Kidney glomerular epithelial cell (primary cell): ENCODE data around the gene ANKRD45.
"Not testable (repeated sequence)": the region's sequence is repeated elsewhere in the genome, so short reads cannot be mapped to it uniquely, and the experiment has no call there.

Source experiments
- DNase-seq: peaks from one replicate; lab custom pipeline; 2025; lab: John Stamatoyannopoulos, UW

ANKRD45 gene

DNA sequence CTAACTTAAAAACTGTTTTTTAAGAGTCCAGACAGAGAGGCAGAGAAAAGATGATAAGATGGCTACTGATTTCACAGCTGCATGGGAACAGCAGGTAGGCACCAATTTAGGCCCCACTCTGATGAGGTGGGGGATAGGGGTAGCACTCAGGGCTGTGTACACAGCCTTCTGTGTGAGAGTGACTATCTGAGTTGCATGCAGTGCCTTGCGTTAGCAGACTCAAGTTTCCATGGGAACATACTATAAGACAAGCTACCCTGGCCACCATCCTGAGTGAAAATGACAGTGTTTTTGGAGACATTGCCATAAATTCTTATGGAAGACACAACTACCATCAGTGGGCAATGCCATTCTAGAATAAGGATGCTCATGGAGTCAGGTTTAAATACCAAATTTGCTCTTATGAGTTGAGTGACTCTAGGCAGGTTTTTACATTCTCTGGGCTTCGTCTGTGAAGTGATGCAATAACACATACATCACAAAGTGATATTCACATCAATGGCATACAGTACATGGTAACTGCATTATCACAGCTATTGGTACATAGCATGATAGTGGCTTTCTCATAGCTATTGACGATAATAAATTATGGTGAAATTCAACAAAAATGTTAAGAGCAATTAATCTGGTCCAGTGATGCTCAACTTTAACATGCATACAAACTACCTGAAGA lies 97.3 kb downstream of the ANKRD45 start:
- DNase-seq, result no peak

GRCh38 chr1:173570370-173571007 lies 99.2 kb downstream of the ANKRD45 start:
- DNase-seq, result no peak

DNA sequence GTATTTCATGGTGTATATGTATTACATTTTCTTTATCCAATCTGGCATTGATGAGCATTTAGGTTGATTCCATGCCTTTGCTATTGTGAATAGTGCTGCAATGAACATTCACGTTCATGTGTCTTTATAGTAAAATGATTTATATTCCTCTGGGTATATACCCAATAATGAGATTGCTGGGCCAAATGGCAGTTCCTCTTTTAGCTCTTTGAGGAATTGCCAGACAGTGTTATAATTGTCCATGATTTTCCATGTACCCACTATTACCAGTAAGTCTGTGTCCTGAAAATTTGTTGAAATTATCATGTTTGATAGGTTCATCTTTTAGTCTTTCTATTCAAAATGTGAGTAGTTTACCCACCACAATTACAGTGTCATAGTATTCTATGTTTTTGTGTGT lies 101.2 kb downstream of the ANKRD45 start:
- DNase-seq, result no peak

- DNase-seq, result not testable (repeated sequence)
Observed at GRCh38 chr1:173563846-173564245, 105.8 kb downstream of the ANKRD45 start.

GRCh38 chr1:173562813-173563212 lies 106.8 kb downstream of the ANKRD45 start:
- DNase-seq, result no peak

GRCh38 chr1:173561263-173561662 lies 108.4 kb downstream of the ANKRD45 start:
- DNase-seq, result no peak

DNA sequence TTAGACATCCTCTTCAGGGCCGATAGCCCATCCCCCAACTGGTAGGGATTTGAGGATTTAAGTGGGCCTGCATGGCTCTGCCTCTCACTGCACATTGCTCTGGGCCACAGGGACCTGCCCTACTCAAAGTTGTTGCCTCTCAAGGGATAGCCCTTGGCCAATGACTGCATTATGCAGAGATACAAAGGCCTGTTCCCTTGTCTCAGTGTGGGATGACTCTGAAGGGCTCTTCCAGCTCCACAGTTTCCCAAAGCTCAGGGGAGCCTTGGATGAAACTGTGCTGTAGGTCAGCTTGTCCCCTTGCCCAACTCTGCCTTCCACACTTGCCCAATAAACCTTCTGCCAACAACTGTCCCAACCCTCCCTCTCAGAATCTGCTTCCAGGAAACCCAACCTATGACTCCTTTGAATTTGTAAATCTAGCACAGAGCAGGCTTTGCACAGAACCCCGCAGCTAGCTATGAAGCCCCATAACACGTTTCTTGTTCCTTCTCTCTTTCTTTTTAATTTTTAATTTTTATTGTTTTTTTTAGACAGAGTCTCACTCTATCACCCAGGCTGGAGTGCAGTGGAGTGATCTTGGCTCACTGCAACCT lies 109.3 kb downstream of the ANKRD45 start:
- DNase-seq, result no peak
